ENCODE measurements around the gene WNK2. TPM values are rescaled to one million over a fixed set of nuclear protein-coding genes. Genes with fewer than 3 reads are reported as not detected.
A peak's percentile ranks its signal among the peaks of the same experiment; 100 is the strongest.

The WNK2 gene
- total RNA-seq, 1 experiment from 2014 or later: 69.4 TPM

DNA sequence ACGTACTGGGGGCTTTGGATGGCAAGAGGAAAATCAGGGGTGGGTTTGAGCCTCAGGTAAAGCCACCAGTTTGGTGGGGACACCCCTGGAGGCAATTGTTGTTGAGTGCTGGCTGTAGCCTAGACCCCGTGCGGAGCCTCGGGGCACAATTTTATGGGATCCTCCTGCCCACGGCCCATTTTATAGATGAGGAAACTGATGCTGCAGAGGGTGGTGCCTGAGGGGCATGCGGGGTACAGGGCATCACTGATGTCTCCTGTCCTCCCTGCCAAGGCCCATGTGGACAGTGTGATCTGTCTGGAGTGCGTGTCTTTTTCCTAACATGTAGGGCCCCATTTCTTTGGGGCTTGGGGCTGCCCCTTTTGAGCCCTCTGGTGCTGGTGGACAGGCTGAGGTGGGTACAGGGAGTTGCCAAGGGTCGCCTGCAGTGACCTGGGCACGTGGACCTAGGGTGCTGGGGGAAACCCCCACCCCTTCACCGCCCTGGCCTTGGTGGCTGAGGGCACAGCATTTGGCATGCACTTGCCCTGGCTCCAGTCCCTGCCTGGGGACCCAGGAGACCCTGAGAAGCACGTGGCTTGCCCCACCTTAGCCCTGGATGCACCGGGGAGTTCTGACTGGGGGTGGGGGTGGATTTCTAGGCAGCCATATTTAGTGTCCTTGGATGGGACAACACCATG lies 22.1 kb downstream of the WNK2 start:
- H2BK120ac ChIP-seq (ENCODE audit: low read depth, low read length, poor library complexity, severe bottlenecking): no peak overlapping the region
- H3K27ac Mint-ChIP-seq: peak overlapping the region in 2 of 3 experiments; percentile 81 to 89; a peak in 2 of 7 replicates
- no peak for DNase-seq
- WGBS (ENCODE audit: extremely low coverage, insufficient read length, low lambda C conversion rate): no CpG with 5 or more reads among the region's 12 CpGs
- H2BK20ac ChIP-seq (ENCODE audit: low read depth, low read length, poor library complexity, severe bottlenecking): no peak overlapping the region
- no peak overlapping the region for H2BK15ac ChIP-seq (ENCODE audit: low read depth, low read length)
- H3K79me2 ChIP-seq (ENCODE audit: insufficient read depth, low read length): peaks cover 7% of the 10 kb centered on the region; the same call in 1 of the 2 replicates
- TF ChIP-seq, protein P1, sequence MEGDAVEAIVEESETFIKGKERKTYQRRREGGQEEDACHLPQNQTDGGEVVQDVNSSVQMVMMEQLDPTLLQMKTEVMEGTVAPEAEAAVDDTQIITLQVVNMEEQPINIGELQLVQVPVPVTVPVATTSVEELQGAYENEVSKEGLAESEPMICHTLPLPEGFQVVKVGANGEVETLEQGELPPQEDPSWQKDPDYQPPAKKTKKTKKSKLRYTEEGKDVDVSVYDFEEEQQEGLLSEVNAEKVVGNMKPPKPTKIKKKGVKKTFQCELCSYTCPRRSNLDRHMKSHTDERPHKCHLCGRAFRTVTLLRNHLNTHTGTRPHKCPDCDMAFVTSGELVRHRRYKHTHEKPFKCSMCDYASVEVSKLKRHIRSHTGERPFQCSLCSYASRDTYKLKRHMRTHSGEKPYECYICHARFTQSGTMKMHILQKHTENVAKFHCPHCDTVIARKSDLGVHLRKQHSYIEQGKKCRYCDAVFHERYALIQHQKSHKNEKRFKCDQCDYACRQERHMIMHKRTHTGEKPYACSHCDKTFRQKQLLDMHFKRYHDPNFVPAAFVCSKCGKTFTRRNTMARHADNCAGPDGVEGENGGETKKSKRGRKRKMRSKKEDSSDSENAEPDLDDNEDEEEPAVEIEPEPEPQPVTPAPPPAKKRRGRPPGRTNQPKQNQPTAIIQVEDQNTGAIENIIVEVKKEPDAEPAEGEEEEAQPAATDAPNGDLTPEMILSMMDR (conservative IDR thresholded peaks at IDR 0.05): no peak
- H4K20me1 ChIP-seq (ENCODE audit: control insufficient read depth, insufficient read depth, insufficient read length): peaks cover 3% of the 10 kb centered on the region
- no peak overlapping the region for H2BK12ac ChIP-seq (ENCODE audit: insufficient read length, low read depth, low read length)
- no peak overlapping the region for H3K56ac ChIP-seq (ENCODE audit: insufficient read length, low read depth, low read length)
- H2AFZ ChIP-seq (ENCODE audit: low read length): no peak overlapping the region
- no peaks in the 10 kb centered on the region for H3K9me3 ChIP-seq (ENCODE audit: control insufficient read depth, low read depth, low read length)
- H3K9me3 Mint-ChIP-seq: peaks cover 0 to 3% of the 10 kb centered on the region in 2 experiments; a peak in 1 of 5 replicates
- no peaks in the 10 kb centered on the region for H3K23me2 ChIP-seq (ENCODE audit: insufficient read length, low read depth, low read length, poor library complexity, severe bottlenecking)
- no peaks in the 10 kb centered on the region for H3K27me3 ChIP-seq (ENCODE audit: insufficient read depth, low read length)
- no peak overlapping the region for H3K9ac ChIP-seq (ENCODE audit: extremely low read depth, insufficient read length, low read length)
- H4K91ac ChIP-seq (ENCODE audit: insufficient read length, low read depth, low read length): no peak overlapping the region
- H3K18ac ChIP-seq (ENCODE audit: insufficient read length, low read depth, low read length): no peak overlapping the region
- H2AK5ac ChIP-seq (ENCODE audit: insufficient read length, low read length): no peak overlapping the region
- H3K4me2 ChIP-seq (ENCODE audit: insufficient read depth, insufficient read length, low read length): no peak overlapping the region
- H3K4me3 Mint-ChIP-seq: no peak overlapping the region
- peaks cover 2 to 7% (median 5%) of the 10 kb centered on the region in 3 experiments; a peak in 5 of 7 replicates for H3K36me3 Mint-ChIP-seq (ENCODE audit: insufficient read depth in 1 of 3, low read depth in 3 of 3)
- H3K79me1 ChIP-seq (ENCODE audit: insufficient read depth, low read depth, low read length, poor library complexity, severe bottlenecking): no peaks in the 10 kb centered on the region
- peaks cover 7 to 20% of the 10 kb centered on the region in 2 experiments for H3K4me1 Mint-ChIP-seq
- H3K4me1 ChIP-seq (ENCODE audit: insufficient read depth, low read length): no peaks in the 10 kb centered on the region
- H3K4ac ChIP-seq (ENCODE audit: low read depth, low read length): no peak overlapping the region
- H4K5ac ChIP-seq (ENCODE audit: insufficient read length, low read depth, low read length): no peak overlapping the region
- no peak overlapping the region; the same call in 1 of the 2 replicates for H3K14ac ChIP-seq (ENCODE audit: insufficient read depth, low read length)
- H2BK5ac ChIP-seq (ENCODE audit: insufficient read length, low read length): no peak overlapping the region
- no peak overlapping the region for H4K8ac ChIP-seq (replicated peaks; ENCODE audit: insufficient read length, low read depth, low read length)
- H3T11ph ChIP-seq (ENCODE audit: low read length): no peak overlapping the region
- no peak overlapping the region for H3K23ac ChIP-seq (ENCODE audit: insufficient read length, low read depth, low read length)
- no peaks in the 10 kb centered on the region for H3K27me3 Mint-ChIP-seq (ENCODE audit: low read depth)
- no peak overlapping the region for H3K27ac ChIP-seq (ENCODE audit: insufficient read length, low read depth, low read length)

All from H9 (cell line).